ENCODE results near the gene ACKR3.

The ACKR3 gene

DNA sequence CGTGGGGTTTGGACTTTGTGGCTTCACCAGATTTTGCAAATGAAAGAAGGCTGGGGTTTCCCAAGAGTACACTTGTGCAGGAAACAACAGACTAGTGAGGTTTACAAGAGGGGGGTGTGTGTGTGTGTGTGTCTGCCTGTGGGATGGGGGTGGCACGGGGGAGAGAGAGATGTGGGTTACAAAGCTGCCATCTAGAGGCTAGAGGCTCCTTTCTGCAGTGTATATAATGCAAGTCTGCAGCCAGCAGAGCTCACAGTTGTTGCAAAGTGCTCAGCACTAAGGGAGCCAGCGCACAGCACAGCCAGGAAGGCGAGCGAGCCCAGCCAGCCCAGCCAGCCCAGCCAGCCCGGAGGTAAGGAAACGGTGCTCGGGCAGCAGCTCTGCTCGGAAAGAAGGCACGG, at the start of gene ACKR3:
TSS of gene ACKR3 (plus strand) at position 253 of the 401 bp plus-strand sequence. CDS start 10,641 bp downstream, outside the sequence.
- DNase-seq = no peak

- no peak for DNase-seq
Measured at GRCh38 chr2:236521556-236521955, 48.1 kb upstream of the ACKR3 start.

DNA sequence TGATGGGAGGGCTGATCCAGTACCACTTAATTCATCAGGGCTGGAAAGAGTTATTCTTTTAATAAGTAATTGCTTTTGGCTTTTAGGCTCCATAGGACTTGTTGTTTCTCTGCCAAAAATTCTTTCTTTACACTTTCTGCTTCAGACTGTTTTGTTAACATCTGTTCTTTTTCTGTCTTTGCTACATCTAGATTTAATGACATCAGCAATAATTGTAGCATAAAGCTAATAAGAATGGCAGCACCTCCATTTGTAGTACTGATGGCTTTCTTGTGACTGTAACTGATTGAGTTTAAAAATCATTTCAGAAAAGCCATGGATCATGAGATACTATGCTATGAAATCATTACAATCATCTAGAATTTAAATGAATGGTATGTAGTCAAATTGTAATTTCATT, 46.4 kb upstream of the ACKR3 start:
- DNase-seq = no peak

GRCh38 chr2:236525411-236525997, 44.1 kb upstream of the ACKR3 start:
- no peak for DNase-seq

- no peak for DNase-seq
Measured at GRCh38 chr2:236526455-236527158, 43.0 kb upstream of the ACKR3 start.

DNA sequence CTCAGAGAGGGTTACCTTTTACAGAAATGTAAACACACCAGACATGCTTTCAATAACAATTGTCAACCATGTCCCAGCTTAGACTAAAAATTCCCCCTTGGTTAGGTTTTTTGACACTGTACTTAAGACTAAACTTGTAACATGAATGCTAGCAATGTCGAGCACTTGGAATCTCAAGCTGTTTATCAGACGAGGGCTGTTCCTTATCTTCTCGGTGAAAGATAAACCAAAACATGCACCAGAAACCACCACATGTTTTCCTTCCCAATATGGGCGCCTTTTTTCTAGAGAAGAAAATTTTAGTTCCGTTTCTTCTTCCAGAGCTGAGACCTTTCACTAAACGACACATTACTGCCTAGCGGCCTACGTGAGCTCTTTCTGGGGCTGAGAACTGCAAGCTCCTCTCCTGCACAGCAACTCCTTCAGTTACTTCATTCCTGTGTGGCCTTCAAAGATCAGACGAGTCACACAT, 42.4 kb upstream of the ACKR3 start:
- DNase-seq = no peak

DNA sequence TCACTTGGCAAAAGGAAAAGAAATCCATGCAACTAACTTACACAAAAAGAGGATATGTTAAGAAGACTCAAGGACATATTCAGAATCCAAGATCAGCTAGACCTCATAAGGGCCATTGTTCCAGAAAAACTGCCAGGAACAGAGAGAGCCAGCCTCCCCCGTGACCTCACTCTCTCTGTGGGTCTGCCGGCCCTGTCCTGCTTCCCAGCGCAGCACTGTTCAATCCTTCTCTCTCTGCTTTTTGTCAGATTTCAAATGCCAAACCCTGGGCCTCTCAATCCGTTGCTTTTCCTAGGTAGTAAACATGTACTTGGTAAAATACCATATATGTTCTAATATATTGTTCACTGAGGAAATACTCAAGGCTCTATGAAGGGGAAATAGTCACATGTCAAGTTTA, 40.0 kb upstream of the ACKR3 start:
- DNase-seq = no peak

DNA sequence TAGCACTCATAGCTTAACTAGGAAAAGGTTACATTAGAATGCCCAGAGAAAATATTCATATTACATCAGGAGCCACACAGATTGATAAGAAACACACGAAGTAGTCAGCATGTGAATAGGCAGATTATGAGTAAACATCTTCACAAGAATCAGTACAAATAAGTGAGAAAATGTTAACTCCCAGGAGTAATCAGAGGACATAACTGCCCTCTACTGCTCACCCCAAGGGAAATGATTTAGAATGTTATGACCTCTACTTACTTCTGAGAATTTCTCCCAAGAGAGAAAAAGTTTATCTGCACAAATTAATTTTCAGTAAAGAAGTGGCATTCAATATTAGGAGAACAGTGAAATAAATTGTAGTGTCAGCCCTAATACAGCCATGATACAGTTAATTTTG, 39.1 kb upstream of the ACKR3 start:
- DNase-seq = no peak

GRCh38 chr2:236531195-236531594, 38.4 kb upstream of the ACKR3 start:
- DNase-seq = no peak

GRCh38 chr2:236531996-236532395, 37.6 kb upstream of the ACKR3 start:
- DNase-seq = no peak

DNA sequence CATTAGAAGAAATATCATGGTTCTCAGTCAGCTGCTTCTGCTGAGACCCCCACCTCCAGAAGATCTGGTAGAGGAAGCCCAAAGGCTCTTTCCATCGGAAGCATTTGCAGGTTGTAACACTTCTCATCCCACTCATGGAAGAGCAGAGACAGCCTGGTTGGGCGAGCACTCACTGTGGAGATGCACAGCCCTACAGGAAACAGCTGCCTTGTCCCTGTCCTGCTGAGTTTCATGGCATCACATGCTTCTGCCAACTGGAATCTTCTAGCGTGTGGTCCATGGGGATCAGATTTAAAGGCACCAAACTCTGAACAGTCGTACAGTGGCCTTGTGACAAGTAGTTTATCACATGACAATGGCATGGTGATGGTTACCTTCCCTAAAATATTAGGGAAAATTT, 36.3 kb upstream of the ACKR3 start:
- DNase-seq = no peak

DNA sequence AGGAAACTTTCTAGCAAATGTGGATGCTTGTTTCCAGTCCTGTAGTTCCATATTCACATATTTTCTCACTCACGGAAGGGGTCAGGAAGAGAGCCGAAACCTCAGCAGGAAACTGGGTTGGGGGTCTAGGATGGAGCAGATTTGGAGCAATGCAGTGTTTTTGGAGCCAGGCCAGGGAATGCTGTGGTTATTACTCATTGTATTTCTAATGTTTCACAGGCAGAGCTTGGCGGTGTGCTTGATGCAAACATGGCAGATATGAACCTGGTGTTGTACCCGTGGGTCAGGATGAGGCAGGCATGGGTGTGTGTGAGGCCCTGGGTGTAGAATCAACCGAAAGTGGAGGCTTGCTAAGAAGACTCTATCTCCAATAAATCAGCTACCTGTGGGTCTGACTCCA, 34.6 kb upstream of the ACKR3 start:
- DNase-seq = no peak

DNA sequence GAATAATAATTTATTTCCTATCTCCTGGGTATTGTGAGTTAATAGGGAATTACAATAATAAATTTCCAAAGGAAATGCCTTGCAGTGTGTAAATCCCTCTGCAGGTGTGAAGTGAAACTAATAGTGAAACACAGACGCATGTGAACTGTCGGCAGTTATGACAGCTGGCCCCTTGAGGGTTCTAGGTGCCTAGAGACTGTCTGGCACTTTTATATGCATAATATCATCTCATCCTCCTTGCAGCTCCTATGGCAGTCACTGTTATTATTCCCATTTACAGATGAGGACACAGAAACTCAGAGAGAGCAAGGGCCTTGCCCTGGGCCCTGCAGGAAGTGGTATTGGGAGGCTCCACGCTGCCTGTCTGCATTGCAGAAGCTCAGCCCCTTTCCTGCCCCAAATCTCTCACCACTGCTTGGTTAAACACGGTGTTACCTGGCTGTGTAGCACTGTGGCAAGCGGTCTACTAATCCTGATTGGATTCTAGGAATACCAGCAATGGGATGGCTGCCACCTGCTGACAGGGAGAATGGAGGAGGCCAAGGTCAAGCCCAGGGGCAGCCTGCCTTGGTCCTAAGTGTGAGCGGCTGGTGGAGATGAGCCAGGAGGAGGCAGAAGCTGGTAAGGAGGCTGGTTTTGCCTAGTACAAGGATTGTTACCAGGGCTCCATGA, 32.8 kb upstream of the ACKR3 start:
- DNase-seq = no peak

DNA sequence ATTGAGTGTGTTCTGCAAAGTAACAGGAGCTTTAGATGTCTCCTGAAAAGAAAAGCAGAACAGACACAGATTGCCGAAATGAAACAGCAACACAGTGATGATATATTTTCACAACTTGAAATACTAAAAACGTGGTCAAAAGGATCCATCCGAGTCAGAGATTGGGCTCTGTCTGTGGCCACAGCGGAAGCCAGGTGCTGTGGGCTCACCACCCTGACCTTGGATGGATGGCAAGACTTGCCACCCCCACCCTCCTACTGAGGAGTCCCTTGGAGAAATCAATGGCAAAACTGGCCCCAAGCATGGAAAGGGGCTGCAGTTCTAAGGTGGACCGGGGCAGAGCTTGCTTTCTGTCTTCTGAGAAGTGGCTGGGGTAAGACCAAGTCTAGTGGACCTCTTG, 31.4 kb upstream of the ACKR3 start:
- no peak for DNase-seq

DNA sequence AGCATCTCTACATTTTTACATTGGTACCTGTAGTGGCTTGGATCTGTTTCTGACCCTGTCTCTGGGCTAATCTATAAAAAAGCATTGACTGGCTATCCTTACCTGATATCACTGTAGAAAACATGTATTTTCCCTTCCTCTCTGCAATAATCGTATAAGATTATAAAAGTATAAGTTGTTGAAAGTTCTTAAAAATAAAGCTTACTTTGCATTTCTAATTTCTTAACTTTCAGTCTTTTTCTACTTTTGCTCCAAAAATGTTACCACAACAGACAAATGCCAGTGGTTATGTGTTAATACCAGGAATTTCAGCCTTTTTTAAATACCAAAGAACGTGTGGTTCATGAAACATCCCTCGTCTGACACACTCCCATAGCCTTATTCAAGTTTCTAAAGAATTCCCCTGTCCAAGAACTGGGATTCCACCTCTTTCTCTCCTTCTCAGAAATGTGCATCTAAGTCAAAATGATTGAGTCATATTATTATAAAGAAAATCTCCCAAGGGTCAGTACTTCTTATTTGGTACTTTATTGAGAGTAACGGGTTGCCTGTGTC, 28.5 kb upstream of the ACKR3 start:
- no peak for DNase-seq

GRCh38 chr2:236544362-236544761, 25.3 kb upstream of the ACKR3 start:
- DNase-seq = no peak

GRCh38 chr2:236545248-236545658, 24.4 kb upstream of the ACKR3 start:
- no peak for DNase-seq

DNA sequence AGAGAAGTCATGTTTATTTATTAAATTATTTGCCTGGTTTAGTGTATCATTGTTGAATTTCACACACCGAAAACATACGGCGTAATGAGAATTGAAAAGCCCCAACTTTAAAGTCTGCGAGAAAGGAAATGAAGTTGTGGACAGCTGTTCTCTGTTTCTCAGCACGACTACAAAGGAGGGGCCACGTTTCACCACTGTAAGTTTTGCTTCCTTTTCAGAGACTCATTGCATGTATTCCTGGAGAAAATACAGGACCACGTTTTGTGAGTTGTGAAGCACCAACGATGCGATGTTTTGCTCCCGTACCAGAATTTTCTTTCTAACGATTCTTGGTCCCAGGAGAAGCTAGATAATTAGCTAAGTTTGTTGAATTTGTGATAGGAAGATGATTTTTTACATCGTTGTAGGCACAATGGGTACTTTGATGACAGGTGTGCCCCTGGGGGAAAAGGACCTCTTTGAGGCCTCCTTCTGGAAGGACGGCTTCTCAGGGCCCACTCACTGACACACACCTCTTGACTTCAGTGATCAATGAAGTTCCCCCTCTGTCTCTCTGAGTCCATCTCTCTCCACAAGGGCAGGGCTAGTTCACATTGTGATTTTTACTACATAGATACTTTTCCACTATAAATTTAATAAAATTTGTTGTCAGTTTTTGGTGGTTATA, 23.7 kb upstream of the ACKR3 start:
- DNase-seq = no peak

DNA sequence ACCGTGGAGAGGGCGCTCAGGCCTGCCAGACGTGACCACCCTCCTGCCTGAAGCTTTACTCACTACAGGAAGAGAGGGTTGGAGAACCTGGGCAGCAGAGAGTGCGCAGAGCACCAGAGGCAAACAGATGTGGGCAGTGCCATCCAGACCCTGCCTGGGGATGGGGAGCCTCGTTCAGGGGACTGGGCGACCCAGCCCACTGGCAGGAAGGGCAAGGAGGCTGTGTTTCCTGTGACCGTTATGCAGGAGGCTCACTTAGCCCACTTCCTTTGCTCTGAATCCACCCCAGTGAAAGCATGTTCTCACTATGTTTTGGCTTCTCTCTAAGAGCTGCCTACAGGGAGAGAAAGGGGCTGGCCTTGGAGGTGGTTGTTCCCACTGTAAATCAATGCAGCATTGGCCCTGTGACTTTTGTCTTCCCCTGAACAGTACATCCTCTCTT, 23.0 kb upstream of the ACKR3 start:
- DNase-seq = no peak

- no peak for DNase-seq
Measured at GRCh38 chr2:236547725-236548124, 21.9 kb upstream of the ACKR3 start.

DNA sequence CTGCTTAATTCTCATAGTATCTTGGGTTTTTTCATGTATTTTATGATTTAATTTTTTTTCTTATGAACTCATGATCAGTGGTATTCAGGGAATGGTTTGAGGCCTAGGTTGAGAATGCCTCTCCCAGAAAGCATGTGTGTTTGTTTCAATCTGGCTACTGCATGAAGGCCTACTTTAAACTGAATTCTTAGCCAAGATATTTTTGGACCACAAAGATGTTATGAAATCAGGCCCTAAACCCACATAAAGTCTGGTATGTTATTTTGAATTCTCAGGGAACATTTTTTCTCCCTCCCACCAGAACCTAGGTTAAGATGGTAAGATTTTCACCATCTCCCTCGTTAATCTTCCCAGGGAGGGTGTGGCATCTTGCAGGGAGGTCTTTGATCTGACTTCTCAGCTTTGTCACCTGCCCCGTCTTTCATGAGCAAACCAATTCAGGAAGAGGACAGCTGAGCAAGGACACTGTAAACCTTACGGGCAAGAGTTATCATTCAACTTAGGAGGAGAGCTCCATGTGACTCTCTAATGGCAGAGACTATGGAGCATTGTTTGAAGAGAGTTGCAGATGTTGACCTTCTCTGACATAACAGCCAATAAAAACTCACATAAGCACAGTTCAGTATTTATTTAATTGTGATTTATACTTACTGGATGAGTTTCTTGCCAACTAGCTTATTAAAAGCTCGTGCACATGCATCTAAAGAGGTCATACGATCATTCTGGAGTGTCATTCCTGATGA, 21.3 kb upstream of the ACKR3 start:
- no peak for DNase-seq

- DNase-seq = no peak
Measured at GRCh38 chr2:236549165-236549564, 20.5 kb upstream of the ACKR3 start.

DNA sequence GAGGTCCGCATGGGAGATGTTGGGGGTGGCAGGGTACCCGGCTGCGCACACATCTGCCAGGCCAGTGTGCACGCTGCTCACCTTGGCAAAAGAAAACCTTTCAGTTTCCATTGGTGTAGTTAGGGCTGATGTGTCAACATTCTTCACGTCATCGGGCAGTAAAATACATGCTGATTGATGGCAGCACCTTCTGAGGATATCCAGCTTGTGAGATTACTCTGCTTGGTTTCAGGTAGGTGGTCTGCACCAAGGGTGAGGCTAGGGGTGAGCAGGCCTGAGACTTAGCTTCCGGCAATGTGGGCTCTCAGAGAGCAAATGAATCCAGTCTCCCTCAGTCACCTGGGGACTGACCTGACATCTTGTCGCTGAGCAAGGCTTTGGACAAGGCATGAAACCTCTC, 19.3 kb upstream of the ACKR3 start:
- DNase-seq = no peak
